Endothelial cell (in vitro differentiated cells): ENCODE data around the gene NAA50. TPM values are rescaled to one million over a fixed set of nuclear protein-coding genes. Genes with fewer than 3 reads are reported as not detected.
A peak's percentile ranks its signal among the peaks of the same experiment; 100 is the strongest.

Source experiments
- DNase-seq: peaks from one replicate; pipeline ENCODE4 v3.0.0; 2021; ENCODE audit warnings: low spot score
- H3K27ac Mint-ChIP-seq: one replicate; pipeline ENCODE4 v1.8.0; 2021; ENCODE audit warnings: mixed read lengths, inconsistent platforms; ENCODE audit not compliant: unreplicated experiment
- H3K27me3 Mint-ChIP-seq: one replicate; pipeline ENCODE4 v1.8.0; 2021; ENCODE audit warnings: mild to moderate bottlenecking, moderate library complexity, mixed read lengths, inconsistent platforms; ENCODE audit not compliant: unreplicated experiment
- H3K36me3 Mint-ChIP-seq: one replicate; pipeline ENCODE4 v1.8.0; 2021; ENCODE audit warnings: mild to moderate bottlenecking, low read depth, mixed read lengths, inconsistent platforms; ENCODE audit not compliant: unreplicated experiment
- H3K4me1 Mint-ChIP-seq: one replicate; pipeline ENCODE4 v1.8.0; 2021; ENCODE audit warnings: mild to moderate bottlenecking, mixed read lengths, inconsistent platforms; ENCODE audit not compliant: unreplicated experiment
- H3K4me3 Mint-ChIP-seq: one replicate; pipeline ENCODE4 v1.8.0; 2021; ENCODE audit warnings: mild to moderate bottlenecking, mixed read lengths, inconsistent platforms; ENCODE audit not compliant: unreplicated experiment
- H3K9me3 Mint-ChIP-seq: one replicate; pipeline ENCODE4 v1.8.0; 2021; ENCODE audit warnings: mixed read lengths, inconsistent platforms; ENCODE audit not compliant: unreplicated experiment
- total RNA-seq: library from RNA; stranded (reverse); fragmentation: NEBNext Ultra II Directional; extraction: Animal tissue kit (Norgen Biotek cat#: 25700); gene quantifications from one replicate; pipeline ENCODE4 v1.2.1, GENCODE V29; 2021; ENCODE audit not compliant: unreplicated experiment
- TF ChIP-seq, protein P1 (sequence below): fragments of 200-600 bp; sonication (generic); IDR thresholded peaks from one replicate; pipeline ENCODE4 v1.5.0; 2021; ENCODE audit warnings: antibody characterized with exemption; ENCODE audit not compliant: unreplicated experiment

Gene NAA50
- total RNA-seq, 1 donor from 2014 or later = 76.7 TPM

DNA sequence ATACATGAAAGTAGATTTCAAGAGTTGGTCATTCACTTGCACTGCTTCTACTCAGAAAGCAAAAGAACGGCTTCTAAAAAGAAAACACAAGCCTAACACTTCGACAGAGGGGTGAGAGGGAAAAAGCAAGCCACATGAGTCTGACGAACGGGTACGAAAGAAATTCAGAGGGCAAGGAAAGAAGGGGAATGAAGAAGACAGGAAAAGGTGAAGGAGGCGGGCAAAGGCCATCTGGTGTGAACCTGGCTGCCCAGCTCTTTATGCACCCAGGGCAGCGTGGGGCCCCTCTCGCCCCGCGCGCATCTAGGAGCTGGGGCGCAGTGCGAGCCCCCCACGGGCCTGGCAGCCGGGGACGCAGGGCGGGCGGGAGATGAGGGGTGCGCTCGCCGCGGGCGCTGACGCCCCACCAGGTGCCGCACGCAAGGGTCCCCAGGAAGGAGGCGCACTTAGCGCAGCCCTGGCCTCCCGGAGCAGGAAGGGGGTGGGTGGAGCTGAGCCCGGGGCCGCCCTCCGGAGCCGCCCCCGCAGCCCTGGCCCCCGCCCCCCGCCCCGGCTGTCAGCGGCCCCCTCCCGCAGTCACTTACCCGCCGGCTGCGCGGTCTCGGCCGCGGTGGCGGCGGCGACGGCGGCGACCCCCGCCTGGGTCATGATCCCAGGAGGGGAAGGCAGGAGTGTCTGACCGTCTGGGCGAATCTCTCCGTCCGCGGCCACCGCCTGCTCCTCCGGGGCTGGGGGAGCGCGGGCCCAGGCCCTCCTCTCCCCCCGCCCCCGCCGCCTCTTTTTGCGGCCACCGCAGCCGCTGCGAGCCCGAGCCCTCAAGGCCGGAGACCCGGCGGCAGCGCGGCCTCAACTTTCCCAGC is 50.0 kb downstream of the NAA50 start, which contains the start of gene USF3:
Gene USF3 (minus strand): TSS at position 857 of the 860 bp plus-strand sequence. CDS start 21,764 bp downstream, outside the sequence.
- TF ChIP-seq, protein P1, sequence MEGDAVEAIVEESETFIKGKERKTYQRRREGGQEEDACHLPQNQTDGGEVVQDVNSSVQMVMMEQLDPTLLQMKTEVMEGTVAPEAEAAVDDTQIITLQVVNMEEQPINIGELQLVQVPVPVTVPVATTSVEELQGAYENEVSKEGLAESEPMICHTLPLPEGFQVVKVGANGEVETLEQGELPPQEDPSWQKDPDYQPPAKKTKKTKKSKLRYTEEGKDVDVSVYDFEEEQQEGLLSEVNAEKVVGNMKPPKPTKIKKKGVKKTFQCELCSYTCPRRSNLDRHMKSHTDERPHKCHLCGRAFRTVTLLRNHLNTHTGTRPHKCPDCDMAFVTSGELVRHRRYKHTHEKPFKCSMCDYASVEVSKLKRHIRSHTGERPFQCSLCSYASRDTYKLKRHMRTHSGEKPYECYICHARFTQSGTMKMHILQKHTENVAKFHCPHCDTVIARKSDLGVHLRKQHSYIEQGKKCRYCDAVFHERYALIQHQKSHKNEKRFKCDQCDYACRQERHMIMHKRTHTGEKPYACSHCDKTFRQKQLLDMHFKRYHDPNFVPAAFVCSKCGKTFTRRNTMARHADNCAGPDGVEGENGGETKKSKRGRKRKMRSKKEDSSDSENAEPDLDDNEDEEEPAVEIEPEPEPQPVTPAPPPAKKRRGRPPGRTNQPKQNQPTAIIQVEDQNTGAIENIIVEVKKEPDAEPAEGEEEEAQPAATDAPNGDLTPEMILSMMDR = no peak
- Mint-ChIP-seq H3K27ac (peak within 1 kb of the TSS; percentile 100), H3K27me3 (peaks cover 9% of the 10 kb centered on the region), H3K9me3 (no peaks in the 10 kb centered on the region), H3K4me1 (peaks cover 23% of the 10 kb centered on the region), H3K36me3 (peaks cover 10% of the 10 kb centered on the region), H3K4me3 (peak within 1 kb of the TSS; percentile 100)
- DNase-seq = peak; percentile 63

DNA sequence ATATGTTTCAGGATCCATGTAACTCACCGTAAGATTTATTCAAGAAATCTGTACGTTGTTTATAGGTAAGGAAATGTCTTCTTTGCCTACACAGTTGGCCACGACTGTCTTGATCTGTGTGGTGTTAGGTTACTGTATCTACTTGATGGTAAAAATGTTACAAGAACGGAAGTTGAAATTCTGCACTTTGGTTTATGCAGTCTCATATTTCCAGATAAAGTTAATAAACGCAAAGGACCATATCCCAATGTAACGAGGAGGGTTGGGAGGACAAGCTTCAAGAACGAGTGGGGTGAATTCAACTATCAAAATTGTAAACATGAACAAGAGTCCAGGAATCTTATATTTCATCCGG is 50.6 kb downstream of the NAA50 start:
- peaks cover 10% of the 10 kb centered on the region for H3K36me3 Mint-ChIP-seq
- TF ChIP-seq, protein P1 = no peak
- peak overlapping the region; percentile 100 for H3K27ac Mint-ChIP-seq
- H3K27me3 Mint-ChIP-seq = peaks cover 9% of the 10 kb centered on the region
- no peak for DNase-seq
- H3K9me3 Mint-ChIP-seq = no peaks in the 10 kb centered on the region
- peaks cover 23% of the 10 kb centered on the region for H3K4me1 Mint-ChIP-seq
- peak overlapping the region; percentile 100 for H3K4me3 Mint-ChIP-seq

DNA sequence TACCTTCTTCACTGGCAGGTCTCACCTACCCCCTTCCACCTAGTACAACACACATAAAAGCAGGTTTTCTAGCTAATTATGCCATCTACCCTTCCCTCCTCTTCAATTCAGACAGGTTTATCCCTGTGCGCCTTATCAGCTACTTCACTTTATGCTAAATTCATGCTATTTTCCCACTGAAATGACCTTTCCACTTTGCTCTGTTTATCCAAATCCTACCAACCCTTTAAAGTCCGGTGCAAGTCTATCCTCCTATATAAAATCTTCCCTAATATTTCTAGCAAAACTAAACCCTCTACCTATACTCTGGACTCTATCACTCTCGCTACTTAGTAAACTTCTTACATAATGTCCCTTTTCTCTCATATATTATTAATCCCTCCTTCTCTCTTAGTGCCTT is 55.6 kb downstream of the NAA50 start:
- Mint-ChIP-seq H3K4me1 (peaks cover 10% of the 10 kb centered on the region), H3K27me3 (peaks cover 4% of the 10 kb centered on the region)
- DNase-seq = no peak

DNA sequence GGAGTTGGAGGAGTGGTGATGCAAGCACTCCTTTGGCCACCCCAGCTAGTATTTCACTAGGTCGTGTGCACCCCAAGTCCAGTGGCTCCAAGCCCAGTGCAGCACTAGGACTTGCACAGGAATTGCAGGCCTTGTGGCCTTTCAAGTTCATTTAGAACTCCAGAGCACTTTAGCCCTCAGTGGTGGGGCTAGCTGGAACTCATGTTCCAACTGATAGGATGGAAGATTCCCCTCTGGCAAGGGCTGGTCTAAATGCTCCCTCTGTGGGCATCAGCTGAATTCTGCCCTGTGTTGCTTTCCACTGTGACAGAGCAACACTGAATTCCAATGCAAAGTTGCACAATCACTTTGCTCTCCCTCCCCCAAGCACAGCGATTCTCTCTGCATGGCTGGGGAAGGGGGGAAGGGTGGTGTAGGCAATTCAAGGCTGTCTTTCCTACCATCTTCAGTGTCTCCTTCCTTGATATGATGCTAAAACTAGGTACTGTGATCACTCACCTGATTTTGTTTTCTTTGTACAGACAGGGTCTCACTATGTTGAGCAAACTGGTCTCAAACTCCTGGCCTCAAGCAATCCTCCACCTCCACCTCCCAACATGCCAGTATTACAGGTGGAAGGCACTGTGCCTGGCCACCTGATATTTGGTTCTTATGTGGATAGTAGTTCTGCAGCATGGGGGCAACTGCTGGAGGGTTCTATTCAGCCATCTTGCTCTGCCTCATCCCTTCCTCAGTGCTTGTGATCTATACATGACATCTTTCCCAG is 59.9 kb downstream of the NAA50 start:
- TF ChIP-seq, protein P1 = no peak
- Mint-ChIP-seq H3K9me3 (no peaks in the 10 kb centered on the region), H3K4me3 (no peak overlapping the region), H3K4me1 (no peaks in the 10 kb centered on the region), H3K27ac (no peak overlapping the region), H3K36me3 (peaks cover 8% of the 10 kb centered on the region), H3K27me3 (no peaks in the 10 kb centered on the region)
- no peak for DNase-seq

More for the DNA sequence above, 55.6 kb downstream of the NAA50 start:
- Mint-ChIP-seq H3K27ac (no peak overlapping the region), H3K4me3 (no peak overlapping the region), H3K9me3 (no peaks in the 10 kb centered on the region), H3K36me3 (peaks cover 10% of the 10 kb centered on the region)
- TF ChIP-seq, protein P1 = no peak
